ENCODE results near the gene PRKCA.

The PRKCA gene

DNA sequence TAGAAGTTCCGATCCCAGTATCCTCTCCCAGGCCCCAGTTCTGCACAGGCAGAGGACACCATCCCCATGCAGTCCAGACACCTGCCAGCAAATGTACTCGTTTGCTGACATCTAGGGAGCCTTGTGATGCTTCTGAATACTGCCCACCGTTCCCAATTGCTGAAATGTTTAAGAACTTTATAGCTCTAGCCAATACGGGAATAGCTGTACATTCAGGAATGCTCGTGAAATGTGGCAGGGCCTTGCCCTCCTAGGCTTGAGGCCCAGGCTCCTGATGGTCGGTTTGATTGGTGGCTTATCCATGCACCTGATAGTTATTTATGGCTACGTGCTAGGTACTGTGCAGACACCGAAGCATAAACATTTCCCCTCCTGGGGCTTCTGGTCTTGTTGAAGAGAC, 255.5 kb downstream of the PRKCA start:
- Histone ChIP-seq H2AFZ (ENCODE audit: low read depth, low read length) (no peak overlapping the region), H3K27me3 (ENCODE audit: insufficient read depth, low read length) (no peaks in the 10 kb centered on the region), H3K4me3 (ENCODE audit: low read length) (no peak overlapping the region)

DNA sequence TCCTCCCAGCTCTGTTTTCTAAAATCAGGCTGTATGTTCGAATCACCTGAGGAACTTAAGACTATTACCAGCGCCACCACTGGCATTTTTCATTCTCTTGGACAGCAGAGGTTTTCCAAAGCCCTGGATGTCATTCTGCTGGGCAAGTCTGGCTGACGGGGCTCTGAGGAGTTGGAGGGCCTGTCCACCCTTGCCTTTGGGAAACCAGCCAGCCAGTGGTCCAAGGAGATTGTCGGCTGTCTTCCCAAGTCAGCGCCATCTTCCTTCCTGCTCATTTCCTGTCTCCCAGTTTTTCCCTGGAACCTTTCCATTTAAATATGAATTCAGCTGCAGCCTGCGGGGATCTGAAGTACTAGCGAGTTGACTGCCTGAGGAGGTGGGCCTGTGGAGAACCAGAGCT, 258.3 kb downstream of the PRKCA start:
- no peaks in the 10 kb centered on the region for H3K9me3 ChIP-seq (ENCODE audit: low read length)
- H3K36me3 ChIP-seq (ENCODE audit: insufficient read depth, low read length), result no peaks in the 10 kb centered on the region
- H3K27me3 ChIP-seq (ENCODE audit: insufficient read depth, low read length), result no peaks in the 10 kb centered on the region
- peaks cover 9% of the 10 kb centered on the region for H3K4me1 ChIP-seq (ENCODE audit: insufficient read depth, low read length)
- H2AFZ ChIP-seq (ENCODE audit: low read depth, low read length), result no peak overlapping the region
- H3K4me3 ChIP-seq (ENCODE audit: low read length), result no peak overlapping the region

More for the DNA sequence above, 255.5 kb downstream of the PRKCA start:
- no peaks in the 10 kb centered on the region for H3K36me3 ChIP-seq (ENCODE audit: insufficient read depth, low read length)
- H3K4me1 ChIP-seq (ENCODE audit: insufficient read depth, low read length), result no peaks in the 10 kb centered on the region
- no peaks in the 10 kb centered on the region for H3K9me3 ChIP-seq (ENCODE audit: low read length)

DNA sequence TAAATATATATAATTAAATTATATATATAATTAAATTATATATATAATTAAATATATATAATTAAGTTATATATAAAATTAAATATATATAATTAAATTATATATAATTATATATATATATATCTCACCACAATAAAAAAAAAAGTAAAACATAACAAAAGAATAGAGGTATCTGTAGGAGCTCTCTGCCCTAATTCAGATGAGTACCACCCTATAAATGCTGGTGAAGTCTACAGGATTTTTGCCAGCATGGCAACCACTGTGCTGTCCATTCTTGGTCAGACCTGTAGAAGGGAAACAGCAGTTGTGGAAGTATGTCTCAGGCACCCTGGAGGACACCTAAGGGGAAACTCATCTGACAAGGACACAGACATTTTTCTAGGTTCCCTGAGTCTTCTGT, 259.7 kb downstream of the PRKCA start:
- no peak overlapping the region for H2AFZ ChIP-seq (ENCODE audit: low read depth, low read length)
- H3K9me3 ChIP-seq (ENCODE audit: low read length), result no peaks in the 10 kb centered on the region
- no peak overlapping the region for H3K4me3 ChIP-seq (ENCODE audit: low read length)
- no peaks in the 10 kb centered on the region for H3K36me3 ChIP-seq (ENCODE audit: insufficient read depth, low read length)
- H3K4me1 ChIP-seq (ENCODE audit: insufficient read depth, low read length), result peaks cover 11% of the 10 kb centered on the region
- H3K27me3 ChIP-seq (ENCODE audit: insufficient read depth, low read length), result no peaks in the 10 kb centered on the region

DNA sequence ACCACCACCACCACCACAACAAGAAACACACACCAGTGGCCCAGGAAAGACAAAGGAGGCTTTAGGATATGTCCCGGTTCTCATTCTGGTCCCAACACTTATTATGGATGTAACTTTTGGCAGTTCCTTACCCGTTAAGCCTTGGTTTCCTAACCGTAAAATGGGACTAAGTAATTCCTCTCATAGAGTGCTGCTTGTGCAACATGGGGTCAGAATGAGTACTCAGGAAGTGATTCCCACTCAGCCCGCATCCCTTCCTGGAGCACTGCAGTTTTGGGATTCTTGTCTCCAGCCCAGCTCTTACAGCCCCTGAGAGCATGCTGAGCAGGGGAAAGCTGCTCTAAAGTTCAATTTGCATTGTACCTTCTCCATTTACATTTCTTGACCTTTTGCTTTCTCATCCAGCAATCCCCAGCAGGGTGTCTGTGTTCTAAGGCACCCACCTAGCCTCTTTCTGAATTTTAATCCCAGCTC, 262.6 kb downstream of the PRKCA start:
- Histone ChIP-seq H2AFZ (ENCODE audit: low read depth, low read length) (no peak overlapping the region), H3K4me1 (ENCODE audit: insufficient read depth, low read length) (peaks cover 11% of the 10 kb centered on the region), H3K36me3 (ENCODE audit: insufficient read depth, low read length) (no peaks in the 10 kb centered on the region), H3K27me3 (ENCODE audit: insufficient read depth, low read length) (no peaks in the 10 kb centered on the region), H3K9me3 (ENCODE audit: low read length) (no peaks in the 10 kb centered on the region), H3K4me3 (ENCODE audit: low read length) (no peak overlapping the region)

DNA sequence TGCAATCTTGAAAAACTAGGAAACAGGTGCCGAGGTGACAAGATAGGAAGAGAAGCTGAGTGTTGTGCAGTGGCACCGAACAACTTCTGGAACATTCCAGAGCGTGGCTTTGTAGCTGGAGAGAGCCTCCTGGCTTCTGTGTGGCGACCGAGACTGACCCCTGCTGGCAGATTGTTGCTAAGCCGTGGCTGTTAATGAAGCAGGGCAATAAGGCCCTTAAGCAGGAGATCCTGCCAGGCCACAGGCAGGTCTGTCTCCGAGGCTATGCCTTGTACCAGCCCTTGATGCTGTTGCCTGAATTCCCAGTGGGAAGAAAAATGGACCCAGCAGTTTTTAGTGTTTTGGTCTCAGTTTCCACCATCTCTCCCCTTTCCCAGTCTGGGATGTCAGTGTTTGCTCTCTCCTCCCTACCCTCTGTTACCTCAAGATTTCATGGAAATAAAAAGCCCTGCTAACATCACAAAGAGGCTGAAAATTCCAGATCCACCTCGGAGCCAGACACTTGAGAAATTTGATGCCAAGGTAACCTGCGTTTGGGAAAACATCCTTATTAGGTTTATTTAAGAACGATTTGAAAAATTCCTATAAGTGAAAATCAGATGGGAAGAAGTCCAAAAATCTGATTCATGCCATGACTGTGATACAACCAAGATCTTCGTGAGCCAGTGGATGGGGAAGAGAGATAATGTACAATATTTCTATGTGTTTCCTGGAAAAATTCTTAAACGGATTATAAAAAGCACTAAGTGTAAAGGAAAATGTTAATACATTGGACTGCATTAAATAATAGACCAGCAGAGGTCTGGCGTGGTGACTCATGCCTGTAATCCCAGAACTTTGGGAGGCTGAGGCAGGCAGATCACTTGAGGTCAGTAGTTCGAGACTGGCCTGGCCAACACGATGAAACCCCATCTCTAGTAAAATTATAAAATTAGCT, 265.1 kb downstream of the PRKCA start:
- no peaks in the 10 kb centered on the region for H3K36me3 ChIP-seq (ENCODE audit: insufficient read depth, low read length)
- H3K4me1 ChIP-seq (ENCODE audit: insufficient read depth, low read length), result peaks cover 11% of the 10 kb centered on the region
- H3K4me3 ChIP-seq (ENCODE audit: low read length), result no peak overlapping the region
- no peaks in the 10 kb centered on the region for H3K27me3 ChIP-seq (ENCODE audit: insufficient read depth, low read length)
- H3K9me3 ChIP-seq (ENCODE audit: low read length), result no peaks in the 10 kb centered on the region
- H2AFZ ChIP-seq (ENCODE audit: low read depth, low read length), result no peak overlapping the region

DNA sequence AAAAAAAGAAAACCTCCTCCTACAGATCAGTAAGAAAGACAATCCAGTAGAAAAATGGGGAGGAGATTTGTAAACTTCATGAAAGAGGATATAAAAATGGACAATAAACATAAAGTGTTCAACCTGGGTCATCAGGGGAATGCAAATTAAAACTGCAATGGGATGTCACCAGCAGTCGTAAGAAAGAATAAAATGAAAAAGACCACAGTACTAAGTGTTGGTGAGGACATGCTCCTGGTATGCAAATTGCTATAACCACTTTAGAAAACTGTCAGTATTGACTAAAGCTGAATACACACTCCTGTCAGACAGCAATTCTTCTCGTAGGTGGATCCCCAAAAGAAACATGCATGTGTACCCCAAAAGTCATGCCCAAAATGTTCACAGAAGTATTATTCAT, 267.2 kb downstream of the PRKCA start:
- H3K4me1 ChIP-seq (ENCODE audit: insufficient read depth, low read length), result peaks cover 11% of the 10 kb centered on the region
- no peaks in the 10 kb centered on the region for H3K9me3 ChIP-seq (ENCODE audit: low read length)
- H3K36me3 ChIP-seq (ENCODE audit: insufficient read depth, low read length), result no peaks in the 10 kb centered on the region
- no peak overlapping the region for H3K4me3 ChIP-seq (ENCODE audit: low read length)
- no peaks in the 10 kb centered on the region for H3K27me3 ChIP-seq (ENCODE audit: insufficient read depth, low read length)
- H2AFZ ChIP-seq (ENCODE audit: low read depth, low read length), result no peak overlapping the region

DNA sequence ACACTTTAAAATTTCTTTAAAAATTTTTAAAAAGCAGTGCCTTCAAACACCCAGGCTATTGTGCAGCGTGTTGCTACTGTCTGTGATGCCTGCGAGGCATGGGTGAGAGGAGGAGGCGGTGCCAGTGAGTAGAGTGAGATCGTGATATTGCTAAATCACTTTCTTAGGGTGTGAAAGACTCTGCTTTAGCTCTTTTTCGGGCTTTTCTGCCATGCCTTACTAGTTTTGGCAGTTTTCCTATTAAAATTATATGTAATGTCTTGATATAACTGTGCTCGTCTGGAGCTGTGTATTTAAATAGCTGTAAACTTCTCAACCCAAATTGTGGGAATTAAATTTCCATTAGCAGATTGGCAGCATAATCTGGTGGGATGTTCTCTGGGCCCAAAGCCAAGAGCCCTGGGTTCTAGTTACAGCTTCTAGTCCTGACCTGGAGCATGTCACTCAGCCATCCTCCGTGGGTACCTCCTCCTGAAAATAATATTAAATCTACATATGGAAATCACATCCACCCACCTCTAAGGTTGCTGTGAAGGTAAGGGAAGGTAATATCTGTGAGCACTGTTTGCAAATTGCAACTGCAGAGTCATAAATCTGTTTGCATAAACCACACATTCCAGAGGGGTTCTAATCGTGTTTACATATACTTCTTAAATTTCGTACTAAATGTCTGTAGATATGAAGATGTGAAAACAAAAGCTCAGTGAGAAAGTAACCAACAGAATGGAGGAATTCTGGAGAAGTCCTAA, 268.2 kb downstream of the PRKCA start:
- H3K36me3 ChIP-seq (ENCODE audit: insufficient read depth, low read length), result no peaks in the 10 kb centered on the region
- no peak overlapping the region for H3K4me3 ChIP-seq (ENCODE audit: low read length)
- peaks cover 3% of the 10 kb centered on the region for H3K4me1 ChIP-seq (ENCODE audit: insufficient read depth, low read length)
- H2AFZ ChIP-seq (ENCODE audit: low read depth, low read length), result no peak overlapping the region
- H3K27me3 ChIP-seq (ENCODE audit: insufficient read depth, low read length), result no peaks in the 10 kb centered on the region
- no peaks in the 10 kb centered on the region for H3K9me3 ChIP-seq (ENCODE audit: low read length)

DNA sequence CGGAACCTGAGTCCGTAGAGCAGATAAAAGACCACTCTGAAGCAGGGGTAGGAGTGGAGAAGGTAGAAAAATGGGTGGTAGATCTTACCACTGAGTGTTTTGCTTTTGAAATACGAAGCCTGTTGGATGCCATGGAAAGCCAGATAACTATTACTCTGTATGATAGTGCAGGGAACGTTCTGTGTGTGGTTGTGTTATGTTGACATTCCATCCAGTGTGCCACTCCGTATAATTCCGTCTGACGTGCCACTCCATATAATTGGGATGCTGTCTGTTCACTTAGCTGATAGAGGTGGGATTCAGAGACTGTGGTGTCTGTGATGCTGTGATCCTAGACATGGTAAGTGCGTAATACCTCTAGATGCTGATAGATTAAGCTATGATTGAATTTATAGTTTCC, 269.3 kb downstream of the PRKCA start:
- no peaks in the 10 kb centered on the region for H3K9me3 ChIP-seq (ENCODE audit: low read length)

DNA sequence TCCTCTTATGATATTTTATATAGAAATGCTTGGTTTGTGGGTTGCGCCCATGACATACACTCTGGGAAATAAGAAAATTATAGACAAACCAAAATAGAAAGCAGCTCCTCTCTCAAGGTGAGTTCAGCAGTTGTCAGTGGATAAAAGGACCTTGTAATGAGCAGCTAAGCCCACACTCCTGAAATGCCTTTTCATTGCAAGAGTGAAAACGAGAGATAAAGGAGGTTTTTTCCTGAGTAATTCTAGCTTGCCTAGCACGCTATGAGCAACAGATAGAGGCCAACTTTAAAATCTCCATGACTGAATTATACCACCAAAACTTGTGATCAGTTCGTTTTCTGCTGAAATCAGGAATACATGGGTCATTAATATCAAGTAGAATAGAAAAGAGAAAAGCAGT, 270.7 kb downstream of the PRKCA start:
- no peak overlapping the region for H2AFZ ChIP-seq (ENCODE audit: low read depth, low read length)
- no peaks in the 10 kb centered on the region for H3K27me3 ChIP-seq (ENCODE audit: insufficient read depth, low read length)
- no peaks in the 10 kb centered on the region for H3K9me3 ChIP-seq (ENCODE audit: low read length)
- no peaks in the 10 kb centered on the region for H3K4me1 ChIP-seq (ENCODE audit: insufficient read depth, low read length)
- H3K4me3 ChIP-seq (ENCODE audit: low read length), result no peak overlapping the region
- H3K36me3 ChIP-seq (ENCODE audit: insufficient read depth, low read length), result no peaks in the 10 kb centered on the region

More for the DNA sequence above, 269.3 kb downstream of the PRKCA start:
- Histone ChIP-seq H3K4me3 (ENCODE audit: low read length) (no peak overlapping the region), H3K4me1 (ENCODE audit: insufficient read depth, low read length) (no peaks in the 10 kb centered on the region), H2AFZ (ENCODE audit: low read depth, low read length) (no peak overlapping the region), H3K27me3 (ENCODE audit: insufficient read depth, low read length) (no peaks in the 10 kb centered on the region), H3K36me3 (ENCODE audit: insufficient read depth, low read length) (no peaks in the 10 kb centered on the region)

DNA sequence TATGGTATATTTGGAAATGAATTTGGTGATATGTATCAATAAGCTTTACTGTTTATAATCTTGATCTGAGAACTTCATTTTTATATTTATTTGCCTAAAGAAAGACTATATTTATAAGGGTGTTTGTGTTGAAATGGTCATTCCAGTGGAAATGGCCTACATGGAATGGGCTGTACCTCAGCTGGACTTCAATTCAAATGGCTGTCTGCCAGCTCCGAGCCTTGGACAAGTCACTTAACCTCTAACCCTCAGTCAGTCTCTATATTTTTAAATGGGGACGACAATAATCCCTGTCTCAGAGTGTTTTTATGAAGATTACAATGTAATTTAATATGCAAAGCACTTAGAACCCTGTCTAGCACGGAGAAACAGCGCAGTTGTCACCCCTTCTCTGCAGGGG, 271.7 kb downstream of the PRKCA start:
- H3K36me3 ChIP-seq (ENCODE audit: insufficient read depth, low read length), result no peaks in the 10 kb centered on the region
- no peaks in the 10 kb centered on the region for H3K27me3 ChIP-seq (ENCODE audit: insufficient read depth, low read length)
- no peaks in the 10 kb centered on the region for H3K4me1 ChIP-seq (ENCODE audit: insufficient read depth, low read length)
- H2AFZ ChIP-seq (ENCODE audit: low read depth, low read length), result no peak overlapping the region
- H3K9me3 ChIP-seq (ENCODE audit: low read length), result no peaks in the 10 kb centered on the region
- no peak overlapping the region for H3K4me3 ChIP-seq (ENCODE audit: low read length)

DNA sequence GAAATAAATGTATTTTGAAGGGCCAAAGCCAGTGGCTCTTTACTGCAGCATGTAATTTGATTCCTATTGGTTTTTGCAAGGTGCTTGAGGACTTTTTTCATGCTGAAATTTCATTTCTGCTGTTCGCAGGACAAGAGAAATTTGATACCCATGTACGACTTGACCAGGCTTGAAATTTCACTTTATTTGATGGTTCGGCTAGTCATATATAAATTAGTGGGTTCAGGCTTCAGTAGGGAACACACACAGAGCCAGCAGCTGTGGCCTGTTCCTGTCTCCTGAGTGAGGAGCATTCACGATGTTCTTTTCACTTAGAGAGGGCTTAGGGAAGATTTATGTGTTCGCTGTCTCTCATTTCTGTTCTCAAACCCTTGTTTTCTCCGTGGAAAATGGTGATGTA, 274.1 kb downstream of the PRKCA start:
- H3K36me3 ChIP-seq (ENCODE audit: insufficient read depth, low read length), result no peaks in the 10 kb centered on the region
- no peaks in the 10 kb centered on the region for H3K27me3 ChIP-seq (ENCODE audit: insufficient read depth, low read length)
- no peaks in the 10 kb centered on the region for H3K9me3 ChIP-seq (ENCODE audit: low read length)
- peaks cover 16% of the 10 kb centered on the region for H3K4me1 ChIP-seq (ENCODE audit: insufficient read depth, low read length)
- H3K4me3 ChIP-seq (ENCODE audit: low read length), result no peak overlapping the region
- H2AFZ ChIP-seq (ENCODE audit: low read depth, low read length), result no peak overlapping the region

DNA sequence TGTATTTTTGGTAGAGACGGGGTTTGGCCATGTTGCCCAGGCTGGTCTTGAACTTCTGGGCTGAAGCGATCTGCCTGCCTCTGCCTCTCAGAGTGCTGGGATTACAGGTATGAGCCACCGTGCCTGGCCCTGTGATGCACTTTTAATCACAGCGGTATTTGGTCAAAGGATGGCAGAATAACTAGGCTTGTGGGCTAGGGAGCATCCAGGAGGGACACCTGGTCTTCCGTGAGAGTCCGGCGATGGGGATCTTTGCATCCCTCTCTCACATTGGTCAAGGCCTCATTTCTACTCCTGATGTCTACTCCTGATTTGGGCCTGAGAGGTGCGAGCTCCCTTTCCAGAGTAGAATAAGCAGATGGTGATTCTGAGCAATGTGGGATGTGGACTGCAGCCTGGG, 274.6 kb downstream of the PRKCA start:
- Histone ChIP-seq H3K4me1 (ENCODE audit: insufficient read depth, low read length) (peaks cover 16% of the 10 kb centered on the region), H3K9me3 (ENCODE audit: low read length) (no peaks in the 10 kb centered on the region), H3K27me3 (ENCODE audit: insufficient read depth, low read length) (no peaks in the 10 kb centered on the region), H2AFZ (ENCODE audit: low read depth, low read length) (no peak overlapping the region), H3K4me3 (ENCODE audit: low read length) (no peak overlapping the region), H3K36me3 (ENCODE audit: insufficient read depth, low read length) (no peaks in the 10 kb centered on the region)

DNA sequence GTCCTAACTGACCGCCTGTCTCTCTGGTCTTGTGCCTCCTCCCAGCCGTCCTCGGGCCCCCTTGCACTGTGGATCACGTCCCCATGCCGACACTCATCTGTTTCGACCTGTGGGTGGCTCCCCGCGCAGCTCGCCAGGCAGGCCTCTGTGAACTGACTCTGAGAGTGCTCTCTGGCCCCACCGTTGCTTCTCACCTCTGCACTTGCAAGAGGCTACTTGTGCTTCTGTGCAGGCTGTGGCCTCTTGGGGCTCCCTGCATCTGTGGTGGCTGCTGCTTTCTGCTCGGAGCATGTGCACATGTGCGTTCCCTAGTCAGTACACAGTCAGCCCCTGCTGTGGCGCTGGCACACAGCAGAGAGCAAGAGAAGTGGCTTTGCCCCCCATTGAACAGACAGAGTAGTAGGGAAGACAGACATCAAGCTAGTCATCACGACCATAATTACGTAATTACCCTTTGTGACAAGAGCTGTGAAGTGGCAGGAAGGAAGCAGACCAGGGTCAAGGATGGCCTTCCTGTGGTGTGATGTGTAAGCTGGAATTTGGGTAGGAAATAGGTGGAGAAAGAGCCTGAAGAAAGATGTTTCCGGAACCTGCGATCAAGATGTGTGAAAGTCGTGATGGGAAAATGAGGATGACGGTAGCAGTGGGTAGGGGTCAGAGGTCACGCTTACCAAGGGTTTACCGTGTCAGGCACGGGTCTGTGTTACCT, 276.5 kb downstream of the PRKCA start:
- Histone ChIP-seq H3K9me3 (ENCODE audit: low read length) (peaks cover 2% of the 10 kb centered on the region), H3K4me3 (ENCODE audit: low read length) (no peak overlapping the region), H3K4me1 (ENCODE audit: insufficient read depth, low read length) (peaks cover 16% of the 10 kb centered on the region), H3K27me3 (ENCODE audit: insufficient read depth, low read length) (no peaks in the 10 kb centered on the region), H2AFZ (ENCODE audit: low read depth, low read length) (no peak overlapping the region), H3K36me3 (ENCODE audit: insufficient read depth, low read length) (no peaks in the 10 kb centered on the region)

Data from neuron (in vitro differentiated cells).